ENCODE results near the gene GABRG3.
"Not testable (repeated sequence)": the region's sequence is repeated elsewhere in the genome, so short reads cannot be mapped to it uniquely, and the experiment has no call there.

GABRG3 gene

DNA sequence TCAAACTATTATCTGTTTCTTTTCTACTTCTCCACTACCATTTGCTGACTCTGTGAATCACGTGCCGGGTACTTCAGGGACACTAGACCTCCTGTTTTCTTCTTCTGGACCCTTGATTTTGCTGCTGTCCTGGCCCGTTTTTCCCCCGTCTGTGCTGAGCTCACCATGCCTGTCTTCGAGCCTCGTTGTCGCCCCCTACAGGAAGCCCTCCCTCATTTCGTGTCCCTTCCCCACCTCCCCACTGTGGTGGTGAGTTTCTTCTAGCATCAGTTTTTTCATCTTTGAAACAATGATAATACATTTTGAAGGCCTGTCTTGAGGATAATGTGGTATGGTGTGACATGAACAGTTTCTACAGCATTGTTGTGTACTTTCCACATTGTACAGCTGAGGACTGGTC is 12.8 kb downstream of the GABRG3 start:
- Histone ChIP-seq H3K4me3 (no peak overlapping the region), H3K27ac (no peak overlapping the region)

DNA sequence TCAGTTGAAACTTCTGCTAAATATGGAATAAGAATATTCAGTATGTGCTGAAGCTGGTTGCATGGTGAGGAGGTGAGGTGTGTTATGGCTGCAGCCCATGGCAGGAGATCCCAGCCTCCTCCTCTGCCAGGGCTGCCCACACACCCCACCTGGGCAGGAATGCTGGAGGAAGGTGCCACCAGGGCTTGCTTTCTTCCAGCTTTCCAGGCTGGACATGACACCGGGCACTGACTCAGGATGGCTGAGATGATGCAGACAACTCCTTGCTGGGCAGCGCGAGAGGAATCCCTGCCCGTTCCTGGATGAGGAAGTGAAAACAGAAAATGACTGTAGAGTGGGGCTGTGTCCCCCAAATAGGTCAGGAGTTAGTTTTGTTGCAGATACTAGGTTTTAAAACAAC is 14.1 kb downstream of the GABRG3 start:
- Histone ChIP-seq H3K4me3 (no peak overlapping the region), H3K27ac (no peak overlapping the region)

DNA sequence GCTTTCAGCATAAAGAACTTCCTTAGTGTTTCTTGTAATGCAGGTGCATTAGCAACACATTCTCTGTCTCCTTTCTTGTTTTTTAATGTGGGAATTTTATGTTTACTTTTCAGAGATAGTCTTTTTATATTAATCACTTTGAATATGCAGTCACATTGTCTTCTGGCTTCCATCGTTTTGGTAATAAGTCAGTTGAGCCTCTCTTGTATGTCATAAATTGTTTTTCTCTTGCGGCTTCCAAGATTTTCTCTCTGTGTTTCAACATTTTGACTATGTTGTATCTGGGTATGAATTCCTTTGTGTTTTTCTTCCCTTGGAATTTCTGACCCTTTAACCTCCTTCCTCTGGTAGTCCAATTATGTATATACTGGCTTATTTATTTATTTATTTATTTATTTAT is 25.3 kb downstream of the GABRG3 start:
- H3K27ac ChIP-seq = no peak overlapping the region
- H3K4me3 ChIP-seq = no peak overlapping the region

DNA sequence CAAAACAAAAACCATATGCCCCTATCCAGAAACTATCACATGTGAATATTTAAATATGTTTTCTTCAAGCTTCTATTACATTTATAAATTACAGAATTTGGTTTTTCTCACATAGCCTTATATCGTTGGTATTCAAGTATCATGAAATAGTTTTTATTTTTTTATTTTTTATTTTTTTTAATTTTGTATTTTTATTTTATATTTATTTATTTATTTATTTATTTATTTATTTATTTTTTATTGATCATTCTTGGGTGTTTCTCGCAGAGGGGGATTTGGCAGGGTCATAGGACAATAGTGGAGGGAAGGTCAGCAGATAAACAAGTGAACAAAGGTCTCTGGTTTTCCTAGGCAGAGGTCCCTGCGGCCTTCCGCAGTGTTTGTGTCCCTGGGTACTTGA is 32.0 kb downstream of the GABRG3 start:
- H3K4me3 ChIP-seq, H3K27ac ChIP-seq: not testable (repeated sequence)

DNA sequence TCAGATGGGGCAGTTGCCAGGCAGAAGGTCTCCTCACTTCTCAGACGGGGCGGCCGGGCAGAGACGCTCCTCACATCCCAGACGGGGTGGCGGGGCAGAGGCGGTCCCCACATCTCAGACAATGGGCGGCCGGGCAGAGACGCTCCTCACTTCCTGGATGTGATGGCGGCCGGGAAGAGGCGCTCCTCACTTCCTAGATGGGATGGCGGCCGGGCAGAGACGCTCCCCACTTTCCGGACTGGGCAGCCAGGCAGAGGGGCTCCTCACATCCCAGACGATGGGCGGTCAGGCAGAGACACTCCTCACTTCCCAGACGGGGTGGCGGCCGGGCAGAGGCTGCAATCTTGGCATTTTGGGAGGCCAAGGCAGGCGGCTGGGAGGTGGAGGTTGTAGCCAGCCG is 33.2 kb downstream of the GABRG3 start:
- not testable (repeated sequence) for H3K4me3 ChIP-seq, H3K27ac ChIP-seq

DNA sequence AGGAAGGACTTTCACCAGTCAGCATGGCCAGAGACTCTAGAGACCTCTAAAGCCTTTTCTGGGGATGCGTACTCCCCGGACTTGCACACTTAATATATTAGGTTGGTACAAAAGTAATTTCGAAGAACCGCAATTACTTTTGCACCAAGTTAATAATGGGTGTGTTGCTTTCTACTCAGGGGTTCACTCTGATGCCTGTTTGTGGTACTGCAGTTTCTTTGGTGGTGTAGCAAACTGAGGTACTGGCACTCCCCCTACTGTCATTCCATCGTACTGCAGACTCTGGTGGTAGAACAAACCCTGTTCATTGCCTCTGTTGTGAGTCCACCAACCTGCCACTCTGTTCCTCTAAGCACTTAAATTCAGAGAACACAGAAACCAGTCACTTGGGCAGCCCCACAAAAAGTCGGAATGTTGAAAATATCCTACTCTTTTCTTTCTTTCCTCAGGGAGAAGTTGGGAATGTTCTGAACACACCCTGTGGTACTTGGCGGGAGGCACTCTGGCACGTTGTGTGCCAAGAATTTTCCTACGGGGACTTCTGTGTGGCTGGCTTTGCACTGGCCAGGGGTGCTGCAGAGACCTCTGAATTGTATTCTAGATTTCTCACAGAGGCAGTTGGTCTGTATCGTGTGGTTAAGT is 46.3 kb downstream of the GABRG3 start:
- Histone ChIP-seq H3K27ac (no peak overlapping the region), H3K4me3 (no peak overlapping the region)

DNA sequence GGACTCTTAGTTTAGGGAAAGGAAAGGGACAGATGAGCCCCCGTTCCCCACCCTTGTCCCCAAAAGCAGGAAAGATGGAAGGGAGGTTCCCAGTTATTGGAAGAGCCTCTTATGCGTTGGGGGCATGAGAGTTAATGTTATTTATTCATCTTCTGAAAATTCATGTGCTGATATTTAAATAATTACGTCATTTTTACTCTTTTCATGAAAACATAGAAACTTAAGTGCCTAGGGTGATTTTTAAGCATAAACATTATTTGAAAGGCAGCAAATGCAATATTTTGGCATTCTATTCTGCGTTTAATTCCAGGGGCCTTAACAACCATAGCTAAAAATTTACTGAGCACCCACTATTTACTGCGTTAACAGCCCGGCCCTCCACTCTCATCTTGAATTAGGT is 48.7 kb downstream of the GABRG3 start:
- H3K27ac ChIP-seq = no peak overlapping the region
- H3K4me3 ChIP-seq = no peak overlapping the region

DNA sequence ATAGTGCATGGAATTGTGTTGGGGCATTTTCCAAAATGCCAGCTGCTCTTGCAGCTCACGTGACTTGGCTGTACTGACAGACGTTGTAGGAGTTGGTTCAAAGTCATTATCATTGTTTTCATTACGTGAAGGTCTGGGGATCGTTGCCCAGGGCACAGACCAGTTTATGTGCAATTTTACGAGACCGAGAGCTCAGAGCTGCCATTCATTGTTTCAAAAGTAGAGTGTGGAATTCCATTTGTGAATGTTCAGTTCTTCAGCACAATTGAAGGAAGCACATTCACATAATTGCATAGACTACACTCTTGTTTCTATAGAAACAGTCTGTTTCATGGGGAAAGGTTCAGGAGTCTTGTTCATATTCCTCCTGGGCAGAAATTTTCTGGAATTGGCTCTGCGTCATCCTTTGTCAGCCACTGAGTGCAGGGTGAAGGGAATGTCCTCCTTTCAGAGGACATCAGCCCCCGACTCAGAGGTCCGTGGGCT is 54.5 kb downstream of the GABRG3 start:
- H3K27ac ChIP-seq = no peak overlapping the region
- H3K4me3 ChIP-seq = no peak overlapping the region

DNA sequence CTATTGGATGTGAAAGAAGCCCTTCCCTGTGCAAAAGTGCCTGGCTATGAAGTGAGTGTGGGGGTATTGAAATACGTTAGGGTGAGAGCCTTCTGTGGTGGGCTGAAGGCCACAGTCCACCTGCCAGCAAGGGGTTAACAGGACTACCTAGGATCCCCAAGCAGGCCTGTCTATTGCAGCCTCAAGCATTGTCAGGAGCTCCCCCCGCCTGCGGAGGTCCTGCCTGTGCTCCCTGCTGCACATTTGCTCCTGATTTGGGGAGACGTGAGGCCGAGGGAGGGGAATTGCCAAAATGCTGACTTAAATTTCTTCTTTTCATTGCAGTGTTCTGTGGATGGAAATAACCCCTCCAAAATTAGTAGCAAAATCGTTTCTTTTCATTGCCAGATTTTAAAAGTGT is 56.2 kb downstream of the GABRG3 start:
- H3K4me3 ChIP-seq = no peak overlapping the region
- H3K27ac ChIP-seq = no peak overlapping the region

DNA sequence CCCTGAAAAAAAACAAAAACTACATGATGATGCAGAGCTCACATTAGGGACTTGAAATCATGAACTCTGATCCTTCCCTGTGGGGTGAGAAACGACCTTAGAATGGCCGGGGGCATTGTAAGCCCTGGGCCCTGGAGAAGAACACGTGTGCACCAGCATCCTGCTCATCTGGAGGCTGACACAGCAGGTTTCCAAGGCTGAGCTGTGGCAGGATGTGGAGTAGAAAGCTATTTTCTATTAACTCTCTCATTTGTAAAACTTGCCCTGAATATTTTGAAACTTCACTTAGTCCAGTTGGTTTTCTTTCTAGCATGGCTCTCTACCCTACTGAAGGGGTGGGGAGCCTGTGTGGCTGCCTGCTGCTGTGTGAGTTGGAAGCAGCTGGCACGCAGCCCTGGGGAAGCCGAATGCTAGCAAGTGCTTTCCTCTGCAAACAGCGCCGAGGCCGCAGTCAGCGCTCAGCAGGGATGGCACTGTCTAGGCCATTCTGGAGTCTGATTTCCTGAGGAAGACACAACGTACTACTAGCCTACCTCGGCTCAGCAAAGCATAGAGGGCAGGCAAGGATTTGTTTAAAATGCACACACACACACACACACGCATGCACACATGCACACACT is 58.0 kb downstream of the GABRG3 start:
- Histone ChIP-seq H3K4me3 (no peak overlapping the region), H3K27ac (no peak overlapping the region)

DNA sequence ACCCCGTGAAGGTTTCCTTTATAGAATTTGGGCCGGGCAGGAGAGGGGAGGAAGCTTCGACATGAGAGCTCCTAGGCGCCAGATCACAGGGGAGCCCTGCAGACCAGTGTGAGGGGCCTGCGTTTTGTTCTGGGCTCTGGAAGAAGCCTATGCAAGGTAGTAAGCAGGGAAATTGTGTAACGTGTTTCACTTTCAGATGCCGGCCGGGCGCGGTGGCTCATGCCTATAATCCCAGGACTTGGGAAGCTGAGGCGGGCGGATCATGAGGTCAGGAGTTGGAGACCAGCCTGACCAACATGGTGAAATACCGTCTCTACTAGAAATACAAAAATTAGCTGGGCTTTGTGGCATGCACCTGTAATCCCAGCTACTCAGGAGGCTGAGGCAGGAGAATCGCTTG is 65.2 kb downstream of the GABRG3 start:
- H3K4me3 ChIP-seq = no peak overlapping the region
- no peak overlapping the region for H3K27ac ChIP-seq

DNA sequence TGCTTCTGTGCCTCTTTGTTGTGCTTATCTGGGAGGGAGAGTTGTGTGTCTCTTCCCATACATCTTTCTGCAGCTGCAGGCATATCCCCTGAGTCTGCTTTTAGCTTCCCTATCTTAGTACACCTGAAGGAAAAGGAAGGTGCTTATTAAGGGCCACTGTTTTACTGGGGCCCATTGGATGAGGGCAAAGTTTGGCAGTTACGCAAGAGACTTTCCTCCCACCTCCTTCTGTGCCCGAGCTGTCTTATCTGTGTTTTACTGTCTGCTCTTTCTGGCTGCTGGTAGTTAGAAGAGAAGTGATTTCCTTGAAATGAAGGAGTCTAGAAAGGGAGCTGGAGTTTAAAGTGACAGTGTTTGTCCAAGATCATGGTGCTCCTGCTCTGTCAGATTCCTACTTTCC is 66.5 kb downstream of the GABRG3 start:
- Histone ChIP-seq H3K27ac (no peak overlapping the region), H3K4me3 (no peak overlapping the region)

DNA sequence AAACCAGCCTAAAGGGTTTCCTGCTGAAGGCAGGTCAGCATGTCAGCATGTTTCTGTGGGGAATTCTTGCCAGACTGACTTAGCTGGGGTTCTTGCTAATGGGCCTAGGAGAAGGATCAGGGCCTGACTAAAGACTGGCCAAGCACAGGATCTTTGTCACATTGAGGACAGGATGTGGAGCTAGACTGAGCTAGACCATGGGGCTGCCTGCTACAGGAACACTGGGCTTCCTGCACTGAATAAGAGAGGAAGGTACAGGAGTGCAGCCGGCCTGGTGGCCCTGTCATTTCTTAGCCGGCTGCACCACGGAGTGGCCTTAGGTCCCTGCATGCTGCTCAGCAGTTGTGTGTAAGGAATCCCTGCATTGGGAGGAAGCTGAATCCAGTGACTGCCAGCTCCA is 68.2 kb downstream of the GABRG3 start:
- Histone ChIP-seq H3K27ac (no peak overlapping the region), H3K4me3 (no peak overlapping the region)

DNA sequence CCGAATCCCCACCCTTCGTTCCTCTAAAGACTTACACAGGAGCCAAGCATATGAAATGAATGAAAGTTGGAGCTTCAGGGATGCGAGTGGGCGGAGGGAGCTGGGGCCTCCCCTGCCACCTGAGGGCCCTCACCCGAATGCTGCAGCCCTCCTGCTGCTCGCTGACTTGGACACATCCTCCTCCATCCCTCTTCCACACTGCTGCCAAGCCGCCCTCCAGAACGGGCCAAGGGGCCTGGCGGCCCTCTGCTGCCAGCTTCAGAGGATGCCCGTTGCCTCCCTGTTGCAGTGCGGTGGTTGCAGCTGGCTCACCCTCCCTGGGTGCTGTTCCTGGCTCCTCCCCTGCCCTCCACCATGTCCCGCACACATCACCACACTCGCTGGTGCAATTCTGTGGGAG is 71.2 kb downstream of the GABRG3 start:
- Histone ChIP-seq H3K27ac (no peak overlapping the region), H3K4me3 (no peak overlapping the region)

DNA sequence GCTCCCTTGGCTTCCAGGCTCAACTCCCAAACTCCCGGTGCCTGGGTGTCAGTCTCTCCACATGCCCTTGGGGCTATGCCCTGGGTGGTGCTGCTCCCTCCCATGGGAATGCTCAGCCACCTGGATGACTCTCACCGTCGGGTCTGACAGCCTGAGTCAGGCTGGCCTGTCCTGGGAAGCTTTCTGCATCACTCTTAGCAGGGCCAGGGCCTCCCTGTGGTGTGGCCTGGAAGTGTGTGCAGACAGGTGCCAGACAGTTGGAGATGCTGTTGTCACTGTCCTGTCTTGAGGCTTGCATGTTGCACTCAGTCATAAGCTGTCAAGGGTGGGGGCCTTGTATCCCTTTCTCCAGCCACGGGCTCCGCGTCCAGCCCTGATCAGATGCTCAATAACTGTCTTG is 71.7 kb downstream of the GABRG3 start:
- H3K4me3 ChIP-seq = no peak overlapping the region

DNA sequence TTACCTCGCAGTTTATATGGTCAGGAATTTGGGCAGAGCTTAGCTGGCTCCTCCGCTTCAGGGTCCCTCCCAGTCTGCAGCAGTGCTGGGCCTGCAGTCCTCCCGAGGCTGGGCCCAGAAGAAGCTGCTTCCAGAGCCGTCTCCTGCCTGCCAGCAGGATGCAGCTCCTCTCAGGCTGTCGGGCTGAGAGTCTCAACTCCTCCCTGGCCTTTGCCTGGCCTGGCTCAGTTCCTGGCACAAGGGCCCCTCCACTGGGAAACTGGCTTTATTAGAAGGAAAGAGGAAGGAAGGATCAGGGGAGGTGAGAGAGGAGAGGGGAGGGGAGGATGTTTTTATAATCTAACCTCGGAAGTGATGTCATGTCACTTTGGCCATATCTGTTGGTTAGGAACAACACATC is 72.8 kb downstream of the GABRG3 start:
- Histone ChIP-seq H3K4me3 (no peak overlapping the region), H3K27ac (no peak overlapping the region)

More for the DNA sequence above, 71.7 kb downstream of the GABRG3 start:
- H3K27ac ChIP-seq = no peak overlapping the region

DNA sequence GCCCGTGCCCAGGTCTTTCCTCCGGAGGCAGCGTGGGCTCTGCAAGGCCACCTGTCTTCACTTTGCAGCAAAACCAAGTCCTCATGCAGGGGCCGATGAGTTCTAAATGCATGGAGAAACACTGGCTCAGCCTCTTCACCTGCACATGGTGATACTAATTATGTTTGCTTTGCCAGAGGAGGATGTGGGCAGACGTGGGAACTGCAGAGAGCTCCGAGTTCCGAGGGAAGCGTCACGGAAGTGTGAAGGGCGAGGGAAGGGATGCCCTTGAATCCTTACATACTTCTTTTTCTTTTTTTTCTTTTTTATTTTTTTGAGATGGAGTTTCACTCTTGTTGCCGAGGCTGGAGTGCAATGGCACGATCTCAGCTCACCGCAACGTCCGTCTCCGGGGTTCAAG is 74.8 kb downstream of the GABRG3 start:
- H3K4me3 ChIP-seq = no peak overlapping the region
- no peak overlapping the region for H3K27ac ChIP-seq

DNA sequence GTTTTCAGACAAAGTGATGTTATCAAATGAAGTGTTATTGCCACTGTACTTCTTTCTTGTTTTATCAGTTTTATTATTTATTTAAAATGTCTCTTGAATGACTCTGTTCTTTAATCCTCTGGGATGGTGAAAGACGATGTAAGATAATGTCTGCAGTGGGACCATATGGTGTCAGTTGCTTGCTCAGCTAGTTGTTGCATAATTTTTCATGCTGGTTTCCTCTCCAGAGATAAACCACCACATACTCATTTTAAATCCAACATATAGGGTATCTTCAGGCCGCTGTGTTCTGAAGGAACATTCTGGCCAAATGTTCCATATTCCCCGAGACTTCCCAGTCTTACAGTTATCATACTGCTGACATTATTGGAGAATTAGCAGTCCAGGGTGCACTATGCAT is 75.9 kb downstream of the GABRG3 start:
- Histone ChIP-seq H3K27ac (no peak overlapping the region), H3K4me3 (no peak overlapping the region)

DNA sequence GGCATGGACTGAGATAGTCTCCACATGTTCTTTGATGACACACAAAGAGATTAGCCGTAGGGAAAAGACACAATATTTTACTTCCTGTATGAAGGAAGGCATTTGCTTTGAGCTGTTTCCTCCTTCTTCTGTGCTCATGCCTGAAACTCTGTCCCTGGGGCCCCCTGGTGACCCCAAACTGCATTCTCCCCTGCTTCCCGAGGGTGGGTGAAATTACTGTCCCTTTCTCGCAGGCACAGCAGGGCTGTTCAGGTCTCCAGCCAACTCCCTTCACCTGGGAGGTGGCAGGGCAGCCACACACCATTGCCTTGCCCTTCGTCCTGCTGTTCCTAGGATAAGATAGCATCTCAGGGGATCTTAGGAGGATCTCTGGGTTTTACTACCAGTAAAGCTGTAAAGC is 79.2 kb downstream of the GABRG3 start:
- Histone ChIP-seq H3K4me3 (no peak overlapping the region), H3K27ac (no peak overlapping the region)

DNA sequence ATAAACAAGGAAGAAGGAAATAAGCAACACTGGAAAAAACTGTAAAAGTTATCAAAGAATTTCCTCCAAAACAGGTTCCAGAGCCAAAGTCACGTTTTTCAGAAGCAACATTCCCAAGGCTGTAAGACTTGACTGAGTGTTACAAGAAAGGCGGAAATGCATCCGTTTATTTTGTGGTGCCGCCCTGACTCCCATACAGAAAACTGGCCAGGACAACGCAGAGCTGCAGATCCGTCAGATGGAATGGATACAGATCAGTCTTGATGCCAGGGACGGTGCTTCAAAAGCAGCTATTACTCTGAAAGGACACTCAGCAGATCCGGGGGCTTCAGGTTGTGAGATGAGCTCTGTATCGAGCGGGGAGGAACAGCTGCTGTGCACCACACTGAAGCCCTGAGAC is 83.4 kb downstream of the GABRG3 start:
- Histone ChIP-seq H3K27ac (no peak overlapping the region), H3K4me3 (no peak overlapping the region)

DNA sequence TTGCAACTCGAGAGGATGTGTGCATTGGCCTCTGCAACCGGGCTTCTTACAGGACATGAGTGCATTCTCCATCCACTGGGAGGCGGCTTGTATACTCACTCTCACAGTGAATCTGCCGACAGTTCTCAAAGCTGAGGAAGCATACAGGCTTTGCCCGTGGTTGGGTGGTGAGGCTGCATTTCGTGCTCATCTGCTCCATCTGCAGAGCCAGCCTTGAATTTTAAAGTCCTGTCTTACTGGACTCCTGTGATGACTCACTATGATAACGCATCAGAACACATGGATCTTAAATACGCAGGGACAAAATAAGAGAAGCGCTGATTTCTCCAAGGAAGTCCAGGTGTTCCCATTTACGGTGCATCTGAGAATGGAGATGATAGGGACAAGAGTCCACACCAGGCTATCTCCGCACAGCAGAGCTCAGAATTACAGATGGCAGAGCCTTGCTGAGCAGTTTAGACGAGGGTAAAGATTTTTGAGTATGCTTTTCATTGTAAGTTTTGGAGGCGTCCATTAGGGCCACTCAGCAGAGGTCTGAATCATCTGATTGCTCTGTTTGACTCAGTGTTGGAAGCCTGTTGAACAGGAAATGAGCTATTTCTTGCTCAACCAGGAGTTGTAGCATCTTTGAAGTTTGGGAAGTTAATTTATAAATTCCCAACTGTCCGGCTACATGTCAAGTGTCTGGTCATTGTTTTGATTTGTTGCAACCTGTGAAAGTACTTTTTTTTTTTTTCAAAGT is 87.1 kb downstream of the GABRG3 start:
- Histone ChIP-seq H3K4me3 (no peak overlapping the region), H3K27ac (no peak overlapping the region)

Data from skin epidermis (tissue), 12 donors.